Fibroblast of lung (primary cell): ENCODE measurements around the gene CAMK1G.

Experiments used
- CTCF ChIP-seq, 2 donors: IDR thresholded peaks in 1 of 2; conservative IDR thresholded peaks in 1 of 2; 1 replicate in 1 of 2; 2 replicates in 1 of 2; pipeline ENCODE4 v1.5.1; 2011 to 2012; ENCODE audit warnings: low read length in 2 of 2, control low read depth in 1 of 2, inconsistent platforms in 1 of 2, low read depth in 1 of 2, mild to moderate bottlenecking in 1 of 2
- EZH2 ChIP-seq: IDR thresholded peaks from 2 replicates; pipeline ENCODE4 v1.5.1; 2012; ENCODE audit warnings: low read length, control low read depth, mild to moderate bottlenecking; ENCODE audit errors: missing control alignments

- TF ChIP-seq CTCF (conservative IDR thresholded peaks at IDR 0.05 in 1 of 2, IDR thresholded peaks at IDR 0.05 in 1 of 2; ENCODE audit: low read depth in 1 of 2, low read length in 2 of 2) = no peak
- TF ChIP-seq EZH2 = no peak
These were observed 26.3 kb upstream of the CAMK1G start for GRCh38 chr1:209557221-209557620.
